Neural crest cell (in vitro differentiated cells): ENCODE measurements around the gene ROM1. TPM values are rescaled to one million over a fixed set of nuclear protein-coding genes. Genes with fewer than 3 reads are reported as not detected.
"Not testable (repeated sequence)": the region's sequence is repeated elsewhere in the genome, so short reads cannot be mapped to it uniquely, and the experiment has no call there.

Experiments
- DNase-seq: peaks from one replicate; pipeline ENCODE4 v3.0.0; 2021; ENCODE audit warnings: low read depth, mixed read lengths, low spot score
- H3K27ac Mint-ChIP-seq: one replicate; pipeline ENCODE4 v1.8.0; 2021; ENCODE audit warnings: mild to moderate bottlenecking, mixed read lengths; ENCODE audit not compliant: unreplicated experiment
- H3K27me3 Mint-ChIP-seq: 2 replicates; pipeline ENCODE4 v1.8.0; 2021; ENCODE audit warnings: low read depth, mild to moderate bottlenecking, mixed read lengths
- H3K36me3 Mint-ChIP-seq: 2 replicates; pipeline ENCODE4 v1.8.0; 2021; ENCODE audit warnings: low read depth, mild to moderate bottlenecking, mixed read lengths
- H3K4me1 Mint-ChIP-seq: 2 replicates; pipeline ENCODE4 v1.8.0; 2021; ENCODE audit warnings: mixed read lengths
- H3K4me3 Mint-ChIP-seq: one replicate; pipeline ENCODE4 v1.8.0; 2021; ENCODE audit warnings: mild to moderate bottlenecking, mixed read lengths
- H3K9me3 Mint-ChIP-seq: 2 replicates; pipeline ENCODE4 v1.8.0; 2021; ENCODE audit warnings: mixed read lengths
- CTCF ChIP-seq: fragments of 200-600 bp; sonication (generic); conservative IDR thresholded peaks from 2 replicates; pipeline ENCODE4 v1.5.0; 2021; ENCODE audit warnings: antibody characterized with exemption, mild to moderate bottlenecking
- long read RNA-seq: library from polyadenylated mRNA; unstranded; transcript quantifications from one replicate; pipeline ENCODE4 v2.0.0, GENCODE V29; 2020
- total RNA-seq: library from RNA; stranded (reverse); gene quantifications from 2 replicates; pipeline ENCODE4 v1.2.1, GENCODE V29; 2021

The ROM1 gene
- total RNA-seq, result 0.23 and 0.75 TPM in 2 replicates
- long read RNA-seq, result 0 reads

GRCh38 chr11:62612366-62613290, at the start of gene ROM1, which contains the start of gene EML3:
Gene ROM1 (plus strand): TSS chr11:62613257. CDS start chr11:62613282, 25 bp downstream.
Gene EML3 (minus strand): TSS chr11:62612775. CDS start chr11:62612457, 318 bp downstream.
- H3K4me3 Mint-ChIP-seq, result peak within 1 kb of the TSS; percentile 93
- H3K4me1 Mint-ChIP-seq, result peaks cover 27% of the 10 kb centered on the region
- DNase-seq, result peak; percentile 83
- peak; percentile 93 for TF ChIP-seq CTCF
- H3K9me3 Mint-ChIP-seq, result no peaks in the 10 kb centered on the region
- peak within 1 kb of the TSS; percentile 90 for H3K27ac Mint-ChIP-seq
- no peaks in the 10 kb centered on the region for H3K36me3 Mint-ChIP-seq
- no peaks in the 10 kb centered on the region for H3K27me3 Mint-ChIP-seq

- H3K4me3 Mint-ChIP-seq, result peak overlapping the region; percentile 8
- H3K9me3 Mint-ChIP-seq, result no peaks in the 10 kb centered on the region
- peaks cover 30% of the 10 kb centered on the region for H3K4me1 Mint-ChIP-seq
- no peak for DNase-seq
- no peak for TF ChIP-seq CTCF
- H3K36me3 Mint-ChIP-seq, result peaks cover 25% of the 10 kb centered on the region
- H3K27ac Mint-ChIP-seq, result no peak overlapping the region
- no peaks in the 10 kb centered on the region for H3K27me3 Mint-ChIP-seq
These were observed 47.8 kb upstream of the ROM1 start for GRCh38 chr11:62565100-62565802.

- H3K27ac Mint-ChIP-seq, result no peak overlapping the region
- H3K36me3 Mint-ChIP-seq, result peaks cover 26% of the 10 kb centered on the region
- no peak for TF ChIP-seq CTCF
- no peak overlapping the region for H3K4me3 Mint-ChIP-seq
- H3K27me3 Mint-ChIP-seq, result no peaks in the 10 kb centered on the region
- no peak for DNase-seq
- H3K4me1 Mint-ChIP-seq, result peaks cover 34% of the 10 kb centered on the region
- no peaks in the 10 kb centered on the region for H3K9me3 Mint-ChIP-seq
These were observed 46.8 kb upstream of the ROM1 start for GRCh38 chr11:62566247-62566646.

GRCh38 chr11:62567018-62567633, 45.9 kb upstream of the ROM1 start:
- TF ChIP-seq CTCF, result no peak
- no peak for DNase-seq
- no peak overlapping the region for H3K27ac Mint-ChIP-seq
- no peaks in the 10 kb centered on the region for H3K9me3 Mint-ChIP-seq
- H3K27me3 Mint-ChIP-seq, result no peaks in the 10 kb centered on the region
- peaks cover 36% of the 10 kb centered on the region for H3K4me1 Mint-ChIP-seq
- H3K36me3 Mint-ChIP-seq, result peaks cover 28% of the 10 kb centered on the region
- peak overlapping the region; percentile 41 for H3K4me3 Mint-ChIP-seq

GRCh38 chr11:62569611-62570010, 43.4 kb upstream of the ROM1 start:
- DNase-seq, result no peak
- peaks cover 54% of the 10 kb centered on the region for H3K4me1 Mint-ChIP-seq
- H3K4me3 Mint-ChIP-seq, result peak overlapping the region; percentile 71
- no peaks in the 10 kb centered on the region for H3K9me3 Mint-ChIP-seq
- no peaks in the 10 kb centered on the region for H3K27me3 Mint-ChIP-seq
- TF ChIP-seq CTCF, result no peak
- H3K36me3 Mint-ChIP-seq, result peaks cover 31% of the 10 kb centered on the region
- no peak overlapping the region for H3K27ac Mint-ChIP-seq

GRCh38 chr11:62570903-62571302, 42.2 kb upstream of the ROM1 start:
- DNase-seq, H3K9me3 Mint-ChIP-seq, H3K27me3 Mint-ChIP-seq, H3K27ac Mint-ChIP-seq: not testable (repeated sequence)
- H3K4me1 Mint-ChIP-seq, result peaks cover 59% of the 10 kb centered on the region
- H3K36me3 Mint-ChIP-seq, result peaks cover 28% of the 10 kb centered on the region
- peak overlapping the region; percentile 99 for H3K4me3 Mint-ChIP-seq

GRCh38 chr11:62571493-62571892, 41.6 kb upstream of the ROM1 start:
- Mint-ChIP-seq H3K4me3 (peak overlapping the region; percentile 99), H3K4me1 (peaks cover 59% of the 10 kb centered on the region), H3K36me3 (peaks cover 24% of the 10 kb centered on the region)
- H3K27me3 Mint-ChIP-seq, DNase-seq, H3K9me3 Mint-ChIP-seq, H3K27ac Mint-ChIP-seq: not testable (repeated sequence)
